A549 (cell line): ENCODE measurements around the gene POLE. TPM values are rescaled to one million over a fixed set of nuclear protein-coding genes. Genes with fewer than 3 reads are reported as not detected.
A peak's percentile ranks its signal among the peaks of the same experiment; 100 is the strongest.

Experiments
- ATAC-seq, 2 experiments: fragments of 200-7000 bp in 1 of 2; fragments of >200 bp in 1 of 2; cut with Nextera tagmentation in 1 of 2; cut with Tn5 transposase in 1 of 2; 3 replicates each; pipeline versions ENCODE4 v1.8.0 to v1.9.1; 2018 to 2020; ENCODE audit warnings: mild to moderate bottlenecking in 1 of 2, moderate library complexity in 1 of 2
- CTCF ChIA-PET: fragments of 300-600 bp; sonication (Branson Sonifier 250); formaldehyde crosslinking; extraction: SDS; loops from one replicate; lab custom pipeline; 2021; ENCODE audit warnings: antibody characterized with exemption, inconsistent platforms; lab: Yijun Ruan, JAX
- POLR2A ChIA-PET: fragments of 350-600 bp; formaldehyde crosslinking; extraction: SDS; loops from one replicate; lab custom pipeline; 2021; ENCODE audit warnings: antibody characterized with exemption, inconsistent platforms; lab: Yijun Ruan, JAX
- DNase-seq, 2 experiments: peaks; one replicate each; pipeline versions ENCODE4 v3.0.0 to v3.0.0-alpha.2; 2011 to 2016; ENCODE audit warnings: low read depth in 1 of 2, low spot score in 1 of 2
- FAIRE-seq: peaks from 2 replicates; lab custom pipeline; 2011; peaks lifted over from hg19 to GRCh38; lab: Jason Lieb, UNC
- H3K27ac ChIP-seq, 2 experiments: fragments of >200 bp; sonication (Bioruptor Twin); formaldehyde crosslinking; 3 replicates each; pipeline ENCODE4 v1.5.1; 2016 to 2017
- H3K4me1 ChIP-seq: fragments of >200 bp; sonication (Bioruptor Twin); formaldehyde crosslinking; 3 replicates; pipeline ENCODE4 v1.6.1; 2016
- H3K4me2 ChIP-seq: fragments of >200 bp; sonication (Bioruptor Twin); formaldehyde crosslinking; 3 replicates; pipeline ENCODE4 v1.6.1; 2016
- H3K4me3 ChIP-seq: fragments of >200 bp; sonication (Bioruptor Twin); formaldehyde crosslinking; 3 replicates; pipeline ENCODE4 v1.5.1; 2016
- H3K9me3 ChIP-seq: fragments of >200 bp; sonication (Bioruptor Twin); formaldehyde crosslinking; 3 replicates; pipeline ENCODE4 v1.6.1; 2016
- BHLHE40 ChIP-seq: IDR thresholded peaks from 2 replicates; pipeline ENCODE4 v1.6.1; 2012; ENCODE audit warnings: low read depth, low read length, inconsistent platforms
- CBX2 ChIP-seq: fragments of 200-600 bp; sonication (generic); IDR thresholded peaks from 2 replicates; pipeline ENCODE4 v1.6.1; 2016; ENCODE audit warnings: low read depth, mild to moderate bottlenecking, borderline replicate concordance
- CBX8 ChIP-seq: fragments of 200-600 bp; sonication (generic); IDR thresholded peaks from 2 replicates; pipeline ENCODE4 v1.6.1; 2016
- CEBPB ChIP-seq, 2 experiments: fragments of >200 bp in 1 of 2; sonication (Bioruptor Twin) in 1 of 2; formaldehyde crosslinking in 1 of 2; IDR thresholded peaks; 2 replicates each; pipeline ENCODE4 v1.6.1; 2012 to 2016
- ESRRA ChIP-seq: fragments of 150-350 bp; IDR thresholded peaks from 2 replicates; pipeline ENCODE4 v1.6.1; 2014; ENCODE audit warnings: mild to moderate bottlenecking, low read length, borderline replicate concordance
- HEYL ChIP-seq: fragments of 250-450 bp; sonication (Bioruptor Pico); IDR thresholded peaks from 2 replicates; pipeline ENCODE4 v1.8.0; 2021; ENCODE audit warnings: mild to moderate bottlenecking, moderate library complexity
- HOXB13 ChIP-seq: fragments of 250-450 bp; sonication (Bioruptor Pico); IDR thresholded peaks from 2 replicates; pipeline ENCODE4 v1.5.0; 2020; ENCODE audit warnings: low read depth, mild to moderate bottlenecking, moderate library complexity
- MAZ ChIP-seq: fragments of 150-350 bp; IDR thresholded peaks from 2 replicates; pipeline ENCODE4 v1.6.1; 2014; ENCODE audit warnings: antibody characterized with exemption, low read depth, low read length, borderline replicate concordance
- MYC ChIP-seq: IDR thresholded peaks from 2 replicates; pipeline ENCODE4 v1.6.1; 2012; ENCODE audit warnings: mild to moderate bottlenecking, inconsistent platforms, low read length, improper control_type of control experiment, borderline replicate concordance
- PHF8 ChIP-seq: fragments of 200-600 bp; sonication (generic); IDR thresholded peaks from 2 replicates; pipeline ENCODE4 v1.6.1; 2016; ENCODE audit warnings: low read depth, mild to moderate bottlenecking, antibody characterized with exemption, moderate library complexity, borderline replicate concordance
- TFCP2L1 ChIP-seq: fragments of 250-450 bp; sonication (Bioruptor Pico); IDR thresholded peaks from 2 replicates; pipeline ENCODE4 v1.5.0; 2021; ENCODE audit warnings: mild to moderate bottlenecking
- TP53 ChIP-seq: fragments of 250-450 bp; sonication (Bioruptor Pico); IDR thresholded peaks from 2 replicates; pipeline ENCODE4 v1.5.0; 2021; ENCODE audit warnings: mild to moderate bottlenecking, moderate library complexity
- ZC3H11A ChIP-seq: fragments of 450-650 bp; IDR thresholded peaks from 2 replicates; pipeline ENCODE4 v1.6.1; 2014; ENCODE audit warnings: antibody characterized with exemption, mild to moderate bottlenecking
- ZFP36 ChIP-seq: fragments of 450-650 bp; IDR thresholded peaks from 2 replicates; pipeline ENCODE4 v1.6.1; 2014; ENCODE audit warnings: borderline replicate concordance; ENCODE audit not compliant: partially characterized antibody
- WGBS: methylation state at CpG from one replicate; pipeline ENCODE4 v1.1.6; 2017; ENCODE audit errors: missing lambda C conversion rate; 5-methylcytosine and 5-hydroxymethylcytosine counted together
- polyA plus RNA-seq, 4 experiments: library from polyadenylated mRNA; depleted of rRNA in 3 of 4; stranded (reverse); fragments of >200 nt; fragmentation: RNase III in 1 of 4; extraction: RNeasy Plus Mini Kit Qiagen cat#74134 plus additional on column Dnase treatment in 1 of 4; gene quantifications; 2 replicates in 3 of 4; 3 replicates in 1 of 4; pipeline ENCODE4 v1.2.3, GENCODE V29; 2011 to 2017
- TF ChIP-seq, protein P1 (sequence below): IDR thresholded peaks from 2 replicates; pipeline ENCODE4 v1.6.1; 2012
- TF ChIP-seq, protein P2 (sequence below): fragments of 150-350 bp; IDR thresholded peaks from 2 replicates; pipeline ENCODE4 v1.6.1; 2014; ENCODE audit warnings: low read depth, mild to moderate bottlenecking, low read length
- TF ChIP-seq, protein P3 (sequence below): fragments of 250-450 bp; sonication (Bioruptor Pico); IDR thresholded peaks from 2 replicates; pipeline ENCODE4 v1.5.0; 2021; ENCODE audit warnings: mild to moderate bottlenecking, moderate library complexity, borderline replicate concordance
- TF ChIP-seq, protein P4 (sequence below): fragments of >200 bp; sonication (Bioruptor Twin); formaldehyde crosslinking; IDR thresholded peaks from 3 replicates; pipeline ENCODE4 v1.6.1; 2016
- TF ChIP-seq, protein P5 (sequence below): fragments of 200-600 bp; sonication (generic); IDR thresholded peaks from 2 replicates; pipeline ENCODE4 v1.6.1; 2016; ENCODE audit warnings: antibody characterized with exemption, mild to moderate bottlenecking, moderate library complexity
- TF ChIP-seq, protein P6 (sequence below): IDR thresholded peaks from 2 replicates; pipeline ENCODE4 v1.6.1; 2012; ENCODE audit warnings: low read depth, borderline replicate concordance

Gene POLE
- polyA plus RNA-seq, 2 of the 4 experiments (the other 2 are of a cell fraction), result 28.9 to 67.2 TPM

DNA sequence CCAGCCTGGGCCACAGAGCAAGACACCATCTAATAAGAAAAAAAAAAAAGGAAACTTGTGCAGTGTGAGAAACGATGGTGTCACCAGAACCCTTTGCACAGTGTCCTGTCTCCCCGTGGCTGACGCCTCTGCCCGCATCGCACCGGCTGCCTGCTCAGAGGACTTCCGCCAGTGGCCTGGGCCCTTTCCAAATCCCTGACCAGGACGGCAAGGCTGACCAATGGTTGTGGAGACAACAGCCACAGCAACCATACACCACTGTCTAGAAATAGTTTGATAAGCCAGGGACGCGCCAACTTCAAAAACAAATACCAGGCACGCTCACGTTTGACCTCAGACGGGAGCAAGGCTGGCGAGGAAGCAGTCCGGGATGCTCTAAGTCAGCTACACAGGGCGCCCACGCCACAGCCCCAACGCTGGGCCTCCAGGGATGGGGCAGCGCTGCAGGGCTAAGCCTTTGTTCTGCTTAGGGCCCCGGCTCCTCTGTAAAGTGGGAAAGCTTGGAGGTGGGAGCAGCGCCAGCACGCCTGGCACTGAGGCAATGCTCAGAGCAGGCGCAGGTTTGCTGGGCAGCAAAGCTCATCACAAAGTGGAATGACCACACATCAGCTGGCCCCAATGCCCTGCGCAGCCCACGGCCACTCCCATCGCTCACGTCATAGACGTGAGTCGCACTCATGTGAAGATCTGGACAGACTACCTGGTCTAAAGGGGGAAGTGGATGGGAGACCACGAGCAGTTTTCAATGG, 36.0 kb upstream of the POLE start:
- POLR2A ChIA-PET, result no interaction called here
- FAIRE-seq (no peak), ATAC-seq (peak in 1 of 2 experiments; percentile 7; a peak in 1 of 6 replicates), DNase-seq (no peak)
- TF ChIP-seq MYC, result no peak
- TF ChIP-seq, protein P1, sequence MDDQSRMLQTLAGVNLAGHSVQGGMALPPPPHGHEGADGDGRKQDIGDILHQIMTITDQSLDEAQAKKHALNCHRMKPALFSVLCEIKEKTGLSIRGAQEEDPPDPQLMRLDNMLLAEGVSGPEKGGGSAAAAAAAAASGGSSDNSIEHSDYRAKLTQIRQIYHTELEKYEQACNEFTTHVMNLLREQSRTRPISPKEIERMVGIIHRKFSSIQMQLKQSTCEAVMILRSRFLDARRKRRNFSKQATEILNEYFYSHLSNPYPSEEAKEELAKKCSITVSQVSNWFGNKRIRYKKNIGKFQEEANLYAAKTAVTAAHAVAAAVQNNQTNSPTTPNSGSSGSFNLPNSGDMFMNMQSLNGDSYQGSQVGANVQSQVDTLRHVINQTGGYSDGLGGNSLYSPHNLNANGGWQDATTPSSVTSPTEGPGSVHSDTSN, result 0 out of 2 replicates have a peak, but pooled peaks have one; percentile 48
- CTCF ChIA-PET, result interaction anchor here (1.3 kb wide), 1 partner anchor 18 kb away, joined by 3 read pairs; no protein-coding TSS in a partner anchor
- 93% methylated on average over 30 of the region's 30 CpGs for WGBS
- Histone ChIP-seq H3K4me3 (no peak overlapping the region), H3K4me2 (no peak overlapping the region), H3K4me1 (no peaks in the 10 kb centered on the region), H3K27ac (no peak overlapping the region), H3K9me3 (no peaks in the 10 kb centered on the region)

DNA sequence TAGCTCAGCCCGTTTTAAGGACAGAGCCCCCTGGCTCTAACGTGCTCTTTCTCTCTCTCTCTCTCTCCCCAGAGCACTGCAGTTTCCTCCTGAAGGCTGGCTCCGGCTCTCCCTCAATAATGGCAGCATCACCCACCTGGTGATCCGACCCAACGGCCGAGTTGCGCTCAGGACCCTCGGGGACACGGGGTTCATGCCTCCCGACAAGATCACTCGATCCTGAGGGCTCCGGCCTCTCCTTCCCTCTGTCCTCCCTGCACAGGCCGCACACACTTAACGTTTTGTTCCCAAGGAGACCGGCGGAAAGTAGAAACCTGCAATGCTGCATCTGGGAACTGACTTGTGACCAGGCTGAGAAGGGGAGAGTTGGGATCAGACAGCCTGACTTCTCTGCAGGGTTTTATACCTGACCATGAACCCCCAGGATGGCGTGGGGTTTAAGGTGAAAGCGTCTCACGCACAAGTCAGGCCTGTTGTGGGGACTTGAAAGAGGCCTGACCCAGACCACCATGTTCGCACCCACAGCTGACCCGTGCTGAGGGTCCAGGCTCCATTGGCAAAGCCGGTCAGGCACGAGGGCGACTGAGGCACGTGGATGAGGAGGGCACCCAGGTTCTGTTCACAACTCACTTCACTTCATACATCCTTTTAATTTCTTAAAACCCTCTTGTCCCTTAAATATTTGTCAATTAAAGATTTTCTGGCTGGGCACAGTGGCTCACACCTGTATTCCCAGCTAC, 33.6 kb upstream of the POLE start:
- FAIRE-seq (no peak), ATAC-seq (no peak), DNase-seq (no peak)
- Histone ChIP-seq H3K4me1 (no peaks in the 10 kb centered on the region), H3K4me2 (no peak overlapping the region), H3K27ac (no peak overlapping the region), H3K9me3 (no peaks in the 10 kb centered on the region), H3K4me3 (no peak overlapping the region)
- WGBS, result 96% methylated on average over 25 of the region's 25 CpGs
- TF ChIP-seq ZC3H11A (no peak), TFCP2L1 (CRISPR knock-in tag) (no peak), ESRRA (no peak), TP53 (CRISPR knock-in tag) (no peak), HEYL (no peak), MAZ (no peak), HOXB13 (no peak), CBX2 (no peak), PHF8 (no peak), ZFP36 (no peak), CEBPB (IDR thresholded peaks at IDR 0.05) (no peak), BHLHE40 (no peak), CBX8 (no peak)
- TF ChIP-seq, protein P2, sequence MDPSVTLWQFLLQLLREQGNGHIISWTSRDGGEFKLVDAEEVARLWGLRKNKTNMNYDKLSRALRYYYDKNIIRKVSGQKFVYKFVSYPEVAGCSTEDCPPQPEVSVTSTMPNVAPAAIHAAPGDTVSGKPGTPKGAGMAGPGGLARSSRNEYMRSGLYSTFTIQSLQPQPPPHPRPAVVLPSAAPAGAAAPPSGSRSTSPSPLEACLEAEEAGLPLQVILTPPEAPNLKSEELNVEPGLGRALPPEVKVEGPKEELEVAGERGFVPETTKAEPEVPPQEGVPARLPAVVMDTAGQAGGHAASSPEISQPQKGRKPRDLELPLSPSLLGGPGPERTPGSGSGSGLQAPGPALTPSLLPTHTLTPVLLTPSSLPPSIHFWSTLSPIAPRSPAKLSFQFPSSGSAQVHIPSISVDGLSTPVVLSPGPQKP, result no peak
- TF ChIP-seq, protein P1, result no peak
- TF ChIP-seq, protein P3, sequence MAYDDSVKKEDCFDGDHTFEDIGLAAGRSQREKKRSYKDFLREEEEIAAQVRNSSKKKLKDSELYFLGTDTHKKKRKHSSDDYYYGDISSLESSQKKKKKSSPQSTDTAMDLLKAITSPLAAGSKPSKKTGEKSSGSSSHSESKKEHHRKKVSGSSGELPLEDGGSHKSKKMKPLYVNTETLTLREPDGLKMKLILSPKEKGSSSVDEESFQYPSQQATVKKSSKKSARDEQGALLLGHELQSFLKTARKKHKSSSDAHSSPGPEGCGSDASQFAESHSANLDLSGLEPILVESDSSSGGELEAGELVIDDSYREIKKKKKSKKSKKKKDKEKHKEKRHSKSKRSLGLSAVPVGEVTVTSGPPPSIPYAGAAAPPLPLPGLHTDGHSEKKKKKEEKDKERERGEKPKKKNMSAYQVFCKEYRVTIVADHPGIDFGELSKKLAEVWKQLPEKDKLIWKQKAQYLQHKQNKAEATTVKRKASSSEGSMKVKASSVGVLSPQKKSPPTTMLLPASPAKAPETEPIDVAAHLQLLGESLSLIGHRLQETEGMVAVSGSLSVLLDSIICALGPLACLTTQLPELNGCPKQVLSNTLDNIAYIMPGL (CRISPR knock-in tag), result no peak
- TF ChIP-seq, protein P4, sequence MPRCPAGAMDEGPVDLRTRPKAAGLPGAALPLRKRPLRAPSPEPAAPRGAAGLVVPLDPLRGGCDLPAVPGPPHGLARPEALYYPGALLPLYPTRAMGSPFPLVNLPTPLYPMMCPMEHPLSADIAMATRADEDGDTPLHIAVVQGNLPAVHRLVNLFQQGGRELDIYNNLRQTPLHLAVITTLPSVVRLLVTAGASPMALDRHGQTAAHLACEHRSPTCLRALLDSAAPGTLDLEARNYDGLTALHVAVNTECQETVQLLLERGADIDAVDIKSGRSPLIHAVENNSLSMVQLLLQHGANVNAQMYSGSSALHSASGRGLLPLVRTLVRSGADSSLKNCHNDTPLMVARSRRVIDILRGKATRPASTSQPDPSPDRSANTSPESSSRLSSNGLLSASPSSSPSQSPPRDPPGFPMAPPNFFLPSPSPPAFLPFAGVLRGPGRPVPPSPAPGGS, result no peak
- TF ChIP-seq, protein P5, sequence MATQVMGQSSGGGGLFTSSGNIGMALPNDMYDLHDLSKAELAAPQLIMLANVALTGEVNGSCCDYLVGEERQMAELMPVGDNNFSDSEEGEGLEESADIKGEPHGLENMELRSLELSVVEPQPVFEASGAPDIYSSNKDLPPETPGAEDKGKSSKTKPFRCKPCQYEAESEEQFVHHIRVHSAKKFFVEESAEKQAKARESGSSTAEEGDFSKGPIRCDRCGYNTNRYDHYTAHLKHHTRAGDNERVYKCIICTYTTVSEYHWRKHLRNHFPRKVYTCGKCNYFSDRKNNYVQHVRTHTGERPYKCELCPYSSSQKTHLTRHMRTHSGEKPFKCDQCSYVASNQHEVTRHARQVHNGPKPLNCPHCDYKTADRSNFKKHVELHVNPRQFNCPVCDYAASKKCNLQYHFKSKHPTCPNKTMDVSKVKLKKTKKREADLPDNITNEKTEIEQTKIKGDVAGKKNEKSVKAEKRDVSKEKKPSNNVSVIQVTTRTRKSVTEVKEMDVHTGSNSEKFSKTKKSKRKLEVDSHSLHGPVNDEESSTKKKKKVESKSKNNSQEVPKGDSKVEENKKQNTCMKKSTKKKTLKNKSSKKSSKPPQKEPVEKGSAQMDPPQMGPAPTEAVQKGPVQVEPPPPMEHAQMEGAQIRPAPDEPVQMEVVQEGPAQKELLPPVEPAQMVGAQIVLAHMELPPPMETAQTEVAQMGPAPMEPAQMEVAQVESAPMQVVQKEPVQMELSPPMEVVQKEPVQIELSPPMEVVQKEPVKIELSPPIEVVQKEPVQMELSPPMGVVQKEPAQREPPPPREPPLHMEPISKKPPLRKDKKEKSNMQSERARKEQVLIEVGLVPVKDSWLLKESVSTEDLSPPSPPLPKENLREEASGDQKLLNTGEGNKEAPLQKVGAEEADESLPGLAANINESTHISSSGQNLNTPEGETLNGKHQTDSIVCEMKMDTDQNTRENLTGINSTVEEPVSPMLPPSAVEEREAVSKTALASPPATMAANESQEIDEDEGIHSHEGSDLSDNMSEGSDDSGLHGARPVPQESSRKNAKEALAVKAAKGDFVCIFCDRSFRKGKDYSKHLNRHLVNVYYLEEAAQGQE, result no peak
- TF ChIP-seq, protein P6, sequence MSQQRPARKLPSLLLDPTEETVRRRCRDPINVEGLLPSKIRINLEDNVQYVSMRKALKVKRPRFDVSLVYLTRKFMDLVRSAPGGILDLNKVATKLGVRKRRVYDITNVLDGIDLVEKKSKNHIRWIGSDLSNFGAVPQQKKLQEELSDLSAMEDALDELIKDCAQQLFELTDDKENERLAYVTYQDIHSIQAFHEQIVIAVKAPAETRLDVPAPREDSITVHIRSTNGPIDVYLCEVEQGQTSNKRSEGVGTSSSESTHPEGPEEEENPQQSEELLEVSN, result no peak
- ChIA-PET CTCF (interaction anchor here (0.9 kb wide), 1 partner anchor 15 kb away, joined by 3 read pairs; no protein-coding TSS in a partner anchor), POLR2A (no interaction called here)
